SU-DHL-6 (cell line): Measurements from ENCODE around the gene ING4.

Experiments used
- H2AFZ ChIP-seq: fragments of 200-600 bp; sonication (generic); 2 replicates; pipeline ENCODE4 v1.6.1; 2014; ENCODE audit warnings: low read depth, mild to moderate bottlenecking, moderate library complexity, mixed read lengths, antibody characterized with exemption, low read length; ENCODE audit not compliant: severe bottlenecking
- H3F3A ChIP-seq: fragments of 200-600 bp; shearing (Covaris generic); 2 replicates; pipeline ENCODE4 v1.6.0; 2016; ENCODE audit warnings: antibody characterized with exemption, mild to moderate bottlenecking; ENCODE audit not compliant: insufficient read depth
- H3K27ac ChIP-seq: fragments of 200-600 bp; sonication (generic); 2 replicates; pipeline ENCODE4 v1.5.1; 2016; ENCODE audit warnings: low read depth, mild to moderate bottlenecking, low read length, moderate library complexity, mixed read lengths
- H3K27me3 ChIP-seq: fragments of 200-600 bp; sonication (generic), shearing (Covaris generic); 2 replicates; pipeline ENCODE4 v1.6.0; 2014; ENCODE audit warnings: mild to moderate bottlenecking, low read length
- H3K36me3 ChIP-seq: fragments of 200-600 bp; sonication (generic); 2 replicates; pipeline ENCODE4 v1.6.1; 2014; ENCODE audit warnings: mild to moderate bottlenecking, low read length, mixed read lengths
- H3K4me2 ChIP-seq: fragments of 300-600, 200-600 bp; shearing (Covaris generic), sonication (generic); 2 replicates; pipeline ENCODE4 v1.6.0; 2014; ENCODE audit warnings: low read length, low read depth, mild to moderate bottlenecking; ENCODE audit not compliant: poor library complexity, severe bottlenecking
- H3K4me3 ChIP-seq: fragments of 200-600 bp; sonication (generic); 2 replicates; pipeline ENCODE4 v1.5.1; 2014; ENCODE audit warnings: antibody characterized with exemption, low read length, mild to moderate bottlenecking, mixed read lengths; ENCODE audit not compliant: insufficient read depth, poor library complexity, severe bottlenecking
- H3K79me2 ChIP-seq: fragments of 200-600 bp; sonication (generic); 2 replicates; pipeline ENCODE4 v1.6.1; 2014; ENCODE audit warnings: mild to moderate bottlenecking, low read length, moderate library complexity; ENCODE audit not compliant: insufficient read depth
- H3K9ac ChIP-seq: fragments of 200-600 bp; sonication (generic); 2 replicates; pipeline ENCODE4 v1.7.0; 2014; ENCODE audit warnings: mild to moderate bottlenecking, low read length
- H3K9me2 ChIP-seq: fragments of 200-600 bp; sonication (generic); replicated peaks from 2 replicates; pipeline ENCODE4 v1.6.1; 2014; ENCODE audit warnings: low read length; ENCODE audit not compliant: insufficient read depth
- H3K9me3 ChIP-seq: fragments of 200-600 bp; sonication (generic); 2 replicates; pipeline ENCODE4 v1.6.1; 2014; ENCODE audit warnings: low read length, mixed read lengths; ENCODE audit not compliant: insufficient read depth
- H4K20me1 ChIP-seq: fragments of 200-600 bp; sonication (generic); 2 replicates; pipeline ENCODE4 v1.6.1; 2014; ENCODE audit warnings: low read depth, mild to moderate bottlenecking, antibody characterized with exemption, low read length, moderate library complexity, mixed read lengths
- EZH2phosphoT487 ChIP-seq: fragments of 200-600 bp; sonication (generic), shearing (Covaris generic); conservative IDR thresholded peaks from 2 replicates; pipeline ENCODE4 v1.6.1; 2018; ENCODE audit warnings: mild to moderate bottlenecking, antibody characterized with exemption, low read length, moderate library complexity, mixed read lengths
- TF ChIP-seq, protein P1 (sequence below): fragments of 200-600 bp; sonication (generic); IDR thresholded peaks from one replicate; pipeline ENCODE4 v1.5.1; 2017; ENCODE audit warnings: antibody characterized with exemption, mild to moderate bottlenecking, low read length, moderate library complexity; ENCODE audit not compliant: insufficient read depth, poor library complexity, severe bottlenecking

Gene ING4

DNA sequence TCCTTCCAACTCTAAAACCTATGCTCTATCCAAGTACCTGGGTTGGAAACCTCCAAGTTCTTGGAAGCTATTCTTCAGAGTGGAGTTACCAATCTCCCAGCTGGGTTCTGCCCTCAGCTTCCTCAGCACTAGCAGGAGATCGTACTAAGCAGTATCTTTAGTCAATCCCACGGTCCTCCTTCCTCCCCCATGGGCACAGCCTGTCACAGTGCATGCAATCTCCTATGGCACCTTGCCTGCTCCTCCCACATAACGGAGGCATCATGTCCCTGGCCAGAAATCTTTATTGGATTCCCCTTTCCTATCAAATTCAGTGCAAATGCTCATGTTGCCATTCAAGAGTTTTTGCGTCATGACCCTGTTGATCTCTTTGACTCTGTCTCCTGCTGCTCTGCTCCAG, 21.8 kb downstream of the ING4 start:
- TF ChIP-seq, protein P1, sequence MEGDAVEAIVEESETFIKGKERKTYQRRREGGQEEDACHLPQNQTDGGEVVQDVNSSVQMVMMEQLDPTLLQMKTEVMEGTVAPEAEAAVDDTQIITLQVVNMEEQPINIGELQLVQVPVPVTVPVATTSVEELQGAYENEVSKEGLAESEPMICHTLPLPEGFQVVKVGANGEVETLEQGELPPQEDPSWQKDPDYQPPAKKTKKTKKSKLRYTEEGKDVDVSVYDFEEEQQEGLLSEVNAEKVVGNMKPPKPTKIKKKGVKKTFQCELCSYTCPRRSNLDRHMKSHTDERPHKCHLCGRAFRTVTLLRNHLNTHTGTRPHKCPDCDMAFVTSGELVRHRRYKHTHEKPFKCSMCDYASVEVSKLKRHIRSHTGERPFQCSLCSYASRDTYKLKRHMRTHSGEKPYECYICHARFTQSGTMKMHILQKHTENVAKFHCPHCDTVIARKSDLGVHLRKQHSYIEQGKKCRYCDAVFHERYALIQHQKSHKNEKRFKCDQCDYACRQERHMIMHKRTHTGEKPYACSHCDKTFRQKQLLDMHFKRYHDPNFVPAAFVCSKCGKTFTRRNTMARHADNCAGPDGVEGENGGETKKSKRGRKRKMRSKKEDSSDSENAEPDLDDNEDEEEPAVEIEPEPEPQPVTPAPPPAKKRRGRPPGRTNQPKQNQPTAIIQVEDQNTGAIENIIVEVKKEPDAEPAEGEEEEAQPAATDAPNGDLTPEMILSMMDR = no peak
- TF ChIP-seq EZH2phosphoT487 = no peak
- Histone ChIP-seq H3F3A (no peaks in the 10 kb centered on the region), H3K79me2 (no peaks in the 10 kb centered on the region), H2AFZ (no peak overlapping the region), H4K20me1 (no peaks in the 10 kb centered on the region), H3K27ac (no peak overlapping the region), H3K9me2 (no peaks in the 10 kb centered on the region), H3K27me3 (no peaks in the 10 kb centered on the region), H3K4me2 (no peak overlapping the region), H3K9ac (no peak overlapping the region), H3K9me3 (no peaks in the 10 kb centered on the region), H3K36me3 (no peaks in the 10 kb centered on the region), H3K4me3 (no peak overlapping the region)

DNA sequence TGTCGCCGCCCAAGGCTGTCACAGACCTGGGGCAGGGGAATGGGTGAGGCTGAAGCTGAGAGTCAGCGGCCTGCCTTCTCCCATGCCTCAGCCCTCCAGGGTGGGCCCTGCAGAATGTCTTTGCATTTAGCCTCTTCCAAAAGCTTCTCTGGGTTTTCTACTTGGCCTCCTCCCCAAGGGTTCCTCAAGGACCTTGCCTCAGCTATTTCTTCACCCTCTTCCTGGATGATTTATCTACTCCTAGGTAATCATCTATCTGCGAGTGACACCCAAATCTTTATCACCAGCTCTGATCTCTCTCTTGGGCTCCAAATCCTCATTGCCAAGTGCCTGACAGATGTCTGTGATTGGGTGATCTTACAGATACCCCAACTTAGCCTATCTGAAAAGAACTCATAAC, 22.4 kb downstream of the ING4 start:
- no peak for TF ChIP-seq EZH2phosphoT487
- TF ChIP-seq, protein P1 = no peak
- Histone ChIP-seq H3K27ac (no peak overlapping the region), H3K4me3 (no peak overlapping the region), H3K36me3 (no peaks in the 10 kb centered on the region), H3K9me2 (no peaks in the 10 kb centered on the region), H3K9me3 (no peaks in the 10 kb centered on the region), H3K27me3 (no peaks in the 10 kb centered on the region), H3K4me2 (no peak overlapping the region), H2AFZ (no peak overlapping the region), H3K9ac (no peak overlapping the region), H3K79me2 (no peaks in the 10 kb centered on the region), H4K20me1 (no peaks in the 10 kb centered on the region), H3F3A (no peaks in the 10 kb centered on the region)

DNA sequence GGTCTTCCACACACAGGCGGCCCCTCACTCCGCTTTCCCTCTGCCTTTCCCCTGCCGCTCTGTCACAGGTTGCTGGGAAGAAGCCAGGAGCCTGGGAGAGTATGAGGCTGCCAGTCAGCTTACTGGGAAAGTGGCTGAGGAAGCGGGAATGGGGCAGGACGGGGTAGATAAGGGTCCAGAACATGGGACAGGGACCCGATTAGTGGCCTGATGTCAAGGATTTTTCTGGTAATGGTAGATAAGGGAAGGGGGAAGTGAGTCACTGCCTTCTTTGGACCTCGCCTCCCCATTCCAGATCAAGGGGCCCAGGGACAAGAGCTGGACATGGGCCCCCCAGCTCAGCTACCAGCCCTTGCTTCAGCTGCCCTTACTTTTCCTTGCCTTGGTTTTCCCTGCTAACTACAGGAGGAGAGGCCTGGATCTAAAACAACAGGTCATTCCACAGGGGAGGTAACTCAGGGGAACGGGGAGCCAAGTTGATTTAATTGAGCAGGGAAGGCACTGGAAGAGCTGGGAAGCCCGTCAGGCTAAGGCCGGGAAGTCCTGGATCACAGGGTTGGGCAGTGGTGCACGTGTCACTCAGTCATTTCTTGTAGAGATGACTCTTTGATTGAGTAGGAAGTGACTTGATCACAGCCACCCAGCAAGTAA, 23.6 kb downstream of the ING4 start:
- no peak for TF ChIP-seq EZH2phosphoT487
- TF ChIP-seq, protein P1 = no peak
- Histone ChIP-seq H3K27ac (no peak overlapping the region), H3K9me2 (no peaks in the 10 kb centered on the region), H3K79me2 (no peaks in the 10 kb centered on the region; the same call in 1 of the 2 replicates), H2AFZ (no peak overlapping the region), H3F3A (no peaks in the 10 kb centered on the region), H3K4me2 (no peak overlapping the region), H3K36me3 (no peaks in the 10 kb centered on the region), H3K9me3 (no peaks in the 10 kb centered on the region), H3K9ac (no peak overlapping the region), H3K4me3 (no peak overlapping the region), H3K27me3 (no peaks in the 10 kb centered on the region), H4K20me1 (no peaks in the 10 kb centered on the region)
